OCI-LY1 (cell line): ENCODE measurements around the gene ENO3.
A peak's percentile ranks its signal among the peaks of the same experiment; 100 is the strongest.

ENCODE experiments used
- H2AFZ ChIP-seq: fragments of 200-600 bp; sonication (generic), shearing (Covaris generic); 2 replicates; pipeline ENCODE4 v1.6.0; 2014; ENCODE audit warnings: antibody characterized with exemption, mild to moderate bottlenecking, low read length
- H3F3A ChIP-seq: fragments of 200-600 bp; sonication (generic), shearing (Covaris generic); 2 replicates; pipeline ENCODE4 v1.6.0; 2014; ENCODE audit warnings: mild to moderate bottlenecking, antibody characterized with exemption, low read length, moderate library complexity; ENCODE audit not compliant: insufficient read depth
- H3K27ac ChIP-seq: fragments of 200-600 bp; sonication (generic); 2 replicates; pipeline ENCODE4 v1.5.1; 2014; ENCODE audit warnings: low read length, mixed run types, mild to moderate bottlenecking, low read depth; ENCODE audit not compliant: poor library complexity, severe bottlenecking
- H3K27me3 ChIP-seq: fragments of 200-600 bp; sonication (generic); 2 replicates; pipeline ENCODE4 v1.6.0; 2014; ENCODE audit warnings: antibody characterized with exemption, mild to moderate bottlenecking, low read length, moderate library complexity; ENCODE audit not compliant: insufficient read depth
- H3K36me3 ChIP-seq: fragments of 200-600 bp; sonication (generic); 2 replicates; pipeline ENCODE4 v1.6.1; 2014; ENCODE audit warnings: mild to moderate bottlenecking, antibody characterized with exemption, low read length, moderate library complexity, mixed read lengths; ENCODE audit not compliant: insufficient read depth
- H3K4me1 ChIP-seq: fragments of 200-600 bp; sonication (generic); 2 replicates; pipeline ENCODE4 v1.5.1; 2014; ENCODE audit warnings: mild to moderate bottlenecking, low read length, moderate library complexity; ENCODE audit not compliant: insufficient read depth, severe bottlenecking
- H3K4me2 ChIP-seq: fragments of 200-600 bp; sonication (generic), shearing (Covaris generic); 2 replicates; pipeline ENCODE4 v1.6.1; 2014; ENCODE audit warnings: low read length
- H3K4me3 ChIP-seq: fragments of 200-600 bp; sonication (generic); 2 replicates; pipeline ENCODE4 v1.5.1; 2014; ENCODE audit warnings: low read length, low read depth, mild to moderate bottlenecking, mixed read lengths; ENCODE audit not compliant: poor library complexity, severe bottlenecking
- H3K79me2 ChIP-seq: fragments of 200-600 bp; shearing (Covaris generic); 2 replicates; pipeline ENCODE4 v1.6.1; 2016; ENCODE audit warnings: mixed run types, low read length, mixed read lengths; ENCODE audit not compliant: insufficient read depth
- H3K9ac ChIP-seq: fragments of 200-600 bp; sonication (generic), shearing (Covaris generic); 2 replicates; pipeline ENCODE4 v1.6.1; 2014; ENCODE audit warnings: mild to moderate bottlenecking, low read length, mixed read lengths
- H3K9me2 ChIP-seq: fragments of 200-600 bp; sonication (generic), shearing (Covaris generic); 2 replicates; pipeline ENCODE4 v1.6.1; 2014; ENCODE audit warnings: low read depth, mild to moderate bottlenecking, low read length, mixed read lengths
- H3K9me3 ChIP-seq: fragments of 200-600 bp; shearing (Covaris generic); 2 replicates; pipeline ENCODE4 v1.6.1; 2014; ENCODE audit warnings: low read length, mixed read lengths
- H4K20me1 ChIP-seq: fragments of 200-600 bp; sonication (generic), shearing (Covaris generic); 2 replicates; pipeline ENCODE4 v1.6.0; 2016; ENCODE audit warnings: mild to moderate bottlenecking, low read length; ENCODE audit not compliant: insufficient read depth
- EZH2 ChIP-seq: fragments of 200-600 bp; sonication (generic), shearing (Covaris generic); IDR thresholded peaks from 2 replicates; pipeline ENCODE4 v1.8.0; 2017; ENCODE audit warnings: borderline replicate concordance, mixed run types, mild to moderate bottlenecking, antibody characterized with exemption, low read length, moderate library complexity, mixed read lengths
- TF ChIP-seq, protein P1 (sequence below): fragments of 200-600 bp; sonication (generic), shearing (Covaris generic); IDR thresholded peaks from 2 replicates; pipeline ENCODE4 v1.5.1; 2017; ENCODE audit warnings: mild to moderate bottlenecking, antibody characterized with exemption, low read length, moderate library complexity, mixed read lengths

Gene ENO3

DNA sequence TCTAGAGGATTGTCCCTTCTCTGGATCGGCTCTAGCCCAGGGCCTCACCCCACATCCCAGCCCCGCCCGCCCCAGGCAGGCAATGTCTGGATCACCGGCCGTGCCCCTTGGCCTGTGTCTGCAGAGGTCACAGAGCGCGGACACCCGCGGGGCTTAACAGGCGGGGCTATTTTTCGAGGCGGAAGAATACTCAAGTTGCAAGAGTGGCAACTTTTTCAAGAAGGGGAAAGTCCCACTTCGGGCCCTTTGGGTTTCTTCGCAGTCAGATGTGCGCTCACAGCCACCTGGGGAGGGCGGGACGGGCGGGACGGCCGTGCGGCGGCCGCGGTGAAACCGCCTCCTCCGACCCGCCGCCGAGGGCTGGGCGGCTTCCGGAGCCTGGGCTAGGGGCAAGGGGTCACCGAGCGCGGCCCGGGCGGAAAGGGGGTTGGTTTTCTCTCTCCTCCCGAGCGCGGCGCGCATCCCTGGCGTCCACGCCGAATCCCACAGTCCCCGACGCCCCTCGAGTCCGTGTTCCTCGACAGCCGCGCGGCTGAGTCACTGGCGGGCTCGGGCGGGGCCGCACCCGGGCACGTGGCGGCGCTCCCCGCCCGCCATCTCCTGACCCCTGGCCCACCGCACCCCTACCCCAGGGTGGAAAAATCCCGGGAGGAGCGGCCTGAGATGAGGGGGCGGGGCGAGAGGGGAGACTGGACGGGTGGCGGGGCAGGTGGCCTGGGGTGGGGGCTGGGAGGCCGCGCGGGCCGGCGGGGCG, 1.4 kb upstream of the ENO3 start:
- Histone ChIP-seq H3K4me3 (peak overlapping the region; percentile 84), H3K9me2 (no peaks in the 10 kb centered on the region), H3K27me3 (no peaks in the 10 kb centered on the region), H3K4me1 (peaks cover 43% of the 10 kb centered on the region), H3K4me2 (peak overlapping the region; percentile 94), H3K79me2 (peaks cover 9% of the 10 kb centered on the region), H3F3A (peaks cover 9% of the 10 kb centered on the region), H3K9me3 (no peaks in the 10 kb centered on the region), H4K20me1 (no peaks in the 10 kb centered on the region), H2AFZ (no peak overlapping the region), H3K27ac (peak overlapping the region; percentile 100), H3K36me3 (peaks cover 36% of the 10 kb centered on the region), H3K9ac (peak overlapping the region; percentile 92)
- TF ChIP-seq EZH2: no peak
- TF ChIP-seq, protein P1, sequence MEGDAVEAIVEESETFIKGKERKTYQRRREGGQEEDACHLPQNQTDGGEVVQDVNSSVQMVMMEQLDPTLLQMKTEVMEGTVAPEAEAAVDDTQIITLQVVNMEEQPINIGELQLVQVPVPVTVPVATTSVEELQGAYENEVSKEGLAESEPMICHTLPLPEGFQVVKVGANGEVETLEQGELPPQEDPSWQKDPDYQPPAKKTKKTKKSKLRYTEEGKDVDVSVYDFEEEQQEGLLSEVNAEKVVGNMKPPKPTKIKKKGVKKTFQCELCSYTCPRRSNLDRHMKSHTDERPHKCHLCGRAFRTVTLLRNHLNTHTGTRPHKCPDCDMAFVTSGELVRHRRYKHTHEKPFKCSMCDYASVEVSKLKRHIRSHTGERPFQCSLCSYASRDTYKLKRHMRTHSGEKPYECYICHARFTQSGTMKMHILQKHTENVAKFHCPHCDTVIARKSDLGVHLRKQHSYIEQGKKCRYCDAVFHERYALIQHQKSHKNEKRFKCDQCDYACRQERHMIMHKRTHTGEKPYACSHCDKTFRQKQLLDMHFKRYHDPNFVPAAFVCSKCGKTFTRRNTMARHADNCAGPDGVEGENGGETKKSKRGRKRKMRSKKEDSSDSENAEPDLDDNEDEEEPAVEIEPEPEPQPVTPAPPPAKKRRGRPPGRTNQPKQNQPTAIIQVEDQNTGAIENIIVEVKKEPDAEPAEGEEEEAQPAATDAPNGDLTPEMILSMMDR: no peak

DNA sequence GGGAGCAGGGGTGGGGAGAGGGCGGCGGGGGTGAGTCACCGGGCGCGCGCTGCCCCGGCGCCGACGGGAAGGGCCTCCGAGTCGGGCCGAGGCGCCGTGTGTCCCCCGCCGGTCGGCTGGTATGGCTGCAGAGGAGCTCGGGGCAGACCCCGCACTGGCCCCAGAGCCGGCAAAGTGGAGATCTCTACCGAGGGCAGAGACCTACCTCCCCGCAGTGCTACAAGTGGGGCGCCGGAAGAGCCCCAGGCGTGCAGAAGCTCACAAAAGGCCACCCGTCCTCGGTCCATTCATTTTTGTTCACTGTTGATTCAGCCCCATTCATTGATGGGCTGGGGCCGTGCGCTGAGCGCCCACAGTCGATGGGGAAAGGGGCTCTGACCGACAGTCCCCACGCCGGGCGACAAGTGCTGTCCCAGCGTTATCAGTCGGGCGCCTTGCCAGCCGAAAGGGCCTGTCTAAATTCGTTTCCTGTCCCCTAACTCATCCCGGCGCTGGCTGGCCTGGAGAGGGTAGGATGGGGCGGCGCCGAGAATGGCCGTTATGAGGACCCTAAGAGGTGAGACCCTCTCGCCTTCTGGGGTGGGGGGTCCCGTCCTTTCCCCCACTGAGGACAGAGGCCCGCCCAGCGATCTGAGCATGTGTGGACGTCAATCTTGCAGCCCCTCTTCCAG, 709 bp upstream of the ENO3 start:
- Histone ChIP-seq H3K9ac (peak overlapping the region; percentile 92), H2AFZ (no peak overlapping the region), H3K9me3 (no peaks in the 10 kb centered on the region), H3K36me3 (peaks cover 29% of the 10 kb centered on the region), H3F3A (0 out of 2 replicates have a peak, but pooled peaks cover 3% of the 10 kb centered on the region), H3K4me3 (peak overlapping the region; percentile 84), H3K4me2 (peak overlapping the region; percentile 94), H4K20me1 (no peaks in the 10 kb centered on the region), H3K27me3 (no peaks in the 10 kb centered on the region), H3K4me1 (peaks cover 36% of the 10 kb centered on the region), H3K27ac (peak overlapping the region; percentile 100), H3K9me2 (no peaks in the 10 kb centered on the region), H3K79me2 (peaks cover 9% of the 10 kb centered on the region)
- no peak for TF ChIP-seq EZH2
- TF ChIP-seq, protein P1: no peak

DNA sequence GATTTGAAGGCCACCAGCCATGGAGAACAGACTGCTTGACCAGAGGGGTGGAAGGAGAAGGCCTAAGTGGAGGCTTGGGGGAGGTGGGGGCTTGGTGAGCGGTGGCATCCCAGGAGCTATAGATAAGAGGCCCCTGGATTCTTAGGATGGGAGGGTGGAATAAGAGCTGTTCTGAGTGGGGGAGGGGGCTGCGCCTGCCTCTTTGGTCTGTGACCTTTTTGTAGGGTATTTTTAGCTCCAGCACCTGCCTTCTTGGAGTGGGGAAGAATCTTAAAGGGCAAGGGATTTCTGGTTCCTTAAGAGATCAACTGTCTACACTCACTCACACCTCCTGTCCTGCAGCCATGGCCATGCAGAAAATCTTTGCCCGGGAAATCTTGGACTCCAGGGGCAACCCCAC, 567 bp downstream of the ENO3 start:
- H3K27ac ChIP-seq: no peak overlapping the region
- H3K27me3 ChIP-seq: no peaks in the 10 kb centered on the region
- no peaks in the 10 kb centered on the region for H3F3A ChIP-seq
- H4K20me1 ChIP-seq: no peaks in the 10 kb centered on the region
- no peak overlapping the region for H3K9ac ChIP-seq
- H3K4me1 ChIP-seq: peaks cover 23% of the 10 kb centered on the region
- no peak overlapping the region for H3K4me2 ChIP-seq
- peaks cover 16% of the 10 kb centered on the region for H3K36me3 ChIP-seq
- no peaks in the 10 kb centered on the region for H3K9me3 ChIP-seq
- TF ChIP-seq, protein P1: no peak
- no peak for TF ChIP-seq EZH2
- no peak overlapping the region for H3K4me3 ChIP-seq
- no peaks in the 10 kb centered on the region for H3K9me2 ChIP-seq
- H2AFZ ChIP-seq: no peak overlapping the region
- peaks cover 9% of the 10 kb centered on the region for H3K79me2 ChIP-seq
